ENCODE measurements around the gene C1orf167. TPM values are rescaled to one million over a fixed set of nuclear protein-coding genes. Genes with fewer than 3 reads are reported as not detected.
A peak's percentile ranks its signal among the peaks of the same experiment; 100 is the strongest.

The C1orf167 gene
- total RNA-seq, 1 donor from 2014 or later = 2.6 TPM

- no peak for DNase-seq (ENCODE audit: low spot score)
Measured at GRCh38 chr1:11784256-11784992, 22.4 kb downstream of the C1orf167 start.

GRCh38 chr1:11784993-11785769, 23.2 kb downstream of the C1orf167 start:
- DNase-seq (ENCODE audit: low spot score) = peak; percentile 50

- DNase-seq (ENCODE audit: low spot score) = no peak
Measured at GRCh38 chr1:11786168-11786567, 24.2 kb downstream of the C1orf167 start.

GRCh38 chr1:11787251-11787803, 25.3 kb downstream of the C1orf167 start:
- peak; percentile 84 for DNase-seq (ENCODE audit: low spot score)

- no peak for DNase-seq (ENCODE audit: low spot score)
Measured at GRCh38 chr1:11787804-11788436, 25.9 kb downstream of the C1orf167 start.

GRCh38 chr1:11788549-11789053, 26.6 kb downstream of the C1orf167 start:
- no peak for DNase-seq (ENCODE audit: low spot score)

- peak; percentile 41 for DNase-seq (ENCODE audit: low spot score)
Measured at GRCh38 chr1:11789126-11790067, 27.4 kb downstream of the C1orf167 start.

- DNase-seq (ENCODE audit: low spot score) = no peak
Measured at GRCh38 chr1:11790101-11790879, 28.3 kb downstream of the C1orf167 start.

- peak; percentile 95 for DNase-seq (ENCODE audit: low spot score)
Measured at GRCh38 chr1:11790880-11791715, 29.1 kb downstream of the C1orf167 start.

- no peak for DNase-seq (ENCODE audit: low spot score)
Measured at GRCh38 chr1:11792106-11792505, 30.1 kb downstream of the C1orf167 start.

- no peak for DNase-seq (ENCODE audit: low spot score)
Measured at GRCh38 chr1:11793819-11794218, 31.8 kb downstream of the C1orf167 start.

- DNase-seq (ENCODE audit: low spot score) = no peak
Measured at GRCh38 chr1:11794446-11795237, 32.6 kb downstream of the C1orf167 start.

GRCh38 chr1:11795238-11795890, 33.4 kb downstream of the C1orf167 start:
- no peak for DNase-seq (ENCODE audit: low spot score)

- no peak for DNase-seq (ENCODE audit: low spot score)
Measured at GRCh38 chr1:11796036-11796828, 34.2 kb downstream of the C1orf167 start.

GRCh38 chr1:11797525-11798216, 35.7 kb downstream of the C1orf167 start:
- peak; percentile 47 for DNase-seq (ENCODE audit: low spot score)

- DNase-seq (ENCODE audit: low spot score) = no peak
Measured at GRCh38 chr1:11799099-11799498, 37.1 kb downstream of the C1orf167 start.
